Measurements from ENCODE around the gene SRRM4.
"Not testable (repeated sequence)": the region's sequence is repeated elsewhere in the genome, so short reads cannot be mapped to it uniquely, and the experiment has no call there.

Gene SRRM4

GRCh38 chr12:118986050-118986449 is 4.7 kb downstream of the SRRM4 start:
- Mint-ChIP-seq H3K4me1 (ENCODE audit: low read depth) (no peaks in the 10 kb centered on the region), H3K27me3 (peaks cover 22% of the 10 kb centered on the region), H3K36me3 (no peaks in the 10 kb centered on the region), H3K27ac (no peak overlapping the region), H3K4me3 (no peak overlapping the region), H3K9me3 (ENCODE audit: low read depth) (no peaks in the 10 kb centered on the region)

DNA sequence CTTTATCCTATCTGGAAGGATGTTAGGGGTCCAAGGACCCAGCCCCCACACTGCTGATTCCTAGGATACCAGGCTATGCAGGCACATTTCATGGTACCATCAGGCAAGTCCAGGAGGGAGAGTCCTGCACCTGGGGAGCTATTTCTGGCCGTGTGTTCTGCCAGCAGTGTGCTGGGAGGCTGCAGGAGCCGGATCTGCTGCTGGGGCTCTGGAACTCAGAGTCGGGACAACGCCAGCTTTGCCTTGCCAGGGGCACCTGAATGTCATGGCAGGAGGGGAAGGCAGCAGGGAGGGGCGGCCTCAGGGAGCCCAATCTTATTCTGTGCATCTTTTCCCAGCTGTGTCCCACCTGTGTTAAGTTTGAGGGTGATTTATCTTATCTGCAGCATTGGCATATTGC is 17.8 kb downstream of the SRRM4 start:
- H3K36me3 Mint-ChIP-seq: no peaks in the 10 kb centered on the region
- peaks cover 8% of the 10 kb centered on the region for H3K27me3 Mint-ChIP-seq
- H3K4me3 Mint-ChIP-seq: no peak overlapping the region
- H3K27ac Mint-ChIP-seq: no peak overlapping the region
- H3K9me3 Mint-ChIP-seq (ENCODE audit: low read depth): no peaks in the 10 kb centered on the region
- H3K4me1 Mint-ChIP-seq (ENCODE audit: low read depth): no peaks in the 10 kb centered on the region

DNA sequence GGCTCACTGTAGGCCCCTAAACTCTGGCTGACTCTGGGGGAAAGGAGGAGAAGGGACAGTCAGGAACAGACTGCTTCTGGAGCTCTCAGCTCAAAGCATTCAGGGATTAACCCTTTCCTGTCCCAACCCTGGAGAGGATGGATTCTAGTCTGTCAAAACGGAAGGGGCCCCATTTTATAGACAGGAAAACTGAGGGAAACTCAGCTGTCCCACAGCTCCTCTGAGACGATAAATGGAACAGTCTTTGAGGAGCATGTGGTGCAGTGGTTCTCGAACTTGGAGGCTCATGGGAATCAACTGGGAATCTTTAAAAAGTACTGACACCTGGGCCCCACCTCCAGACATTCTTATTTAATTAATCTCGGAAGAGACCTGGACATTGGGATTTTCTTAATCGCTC is 23.7 kb downstream of the SRRM4 start:
- Mint-ChIP-seq H3K4me1 (ENCODE audit: low read depth) (no peaks in the 10 kb centered on the region), H3K36me3 (no peaks in the 10 kb centered on the region), H3K9me3 (ENCODE audit: low read depth) (no peaks in the 10 kb centered on the region), H3K27me3 (peaks cover 25% of the 10 kb centered on the region), H3K27ac (no peak overlapping the region), H3K4me3 (no peak overlapping the region)

DNA sequence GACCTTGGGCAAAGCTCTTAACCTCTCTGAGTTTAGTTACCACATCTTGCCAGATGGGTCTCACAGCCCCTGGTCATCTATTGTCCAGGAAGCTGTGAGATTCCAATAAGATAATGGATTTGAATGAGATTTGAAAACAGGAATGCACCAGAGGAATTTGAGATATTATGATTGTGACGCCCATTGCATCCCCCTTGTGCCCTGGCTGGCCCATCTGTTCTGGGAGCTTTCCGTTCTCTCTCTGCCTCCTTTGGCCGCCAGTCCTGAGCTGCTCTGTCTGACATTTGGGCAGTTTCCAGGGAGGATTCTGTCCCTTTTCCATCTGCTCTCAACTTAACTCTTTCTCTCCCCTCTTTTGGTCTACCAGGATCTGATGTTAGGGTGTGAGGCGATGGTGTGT is 24.6 kb downstream of the SRRM4 start:
- Mint-ChIP-seq H3K4me1 (ENCODE audit: low read depth) (no peaks in the 10 kb centered on the region), H3K4me3 (no peak overlapping the region), H3K27ac (no peak overlapping the region), H3K36me3 (no peaks in the 10 kb centered on the region), H3K9me3 (ENCODE audit: low read depth) (peaks cover under 1% of the 10 kb centered on the region), H3K27me3 (peaks cover 25% of the 10 kb centered on the region)

DNA sequence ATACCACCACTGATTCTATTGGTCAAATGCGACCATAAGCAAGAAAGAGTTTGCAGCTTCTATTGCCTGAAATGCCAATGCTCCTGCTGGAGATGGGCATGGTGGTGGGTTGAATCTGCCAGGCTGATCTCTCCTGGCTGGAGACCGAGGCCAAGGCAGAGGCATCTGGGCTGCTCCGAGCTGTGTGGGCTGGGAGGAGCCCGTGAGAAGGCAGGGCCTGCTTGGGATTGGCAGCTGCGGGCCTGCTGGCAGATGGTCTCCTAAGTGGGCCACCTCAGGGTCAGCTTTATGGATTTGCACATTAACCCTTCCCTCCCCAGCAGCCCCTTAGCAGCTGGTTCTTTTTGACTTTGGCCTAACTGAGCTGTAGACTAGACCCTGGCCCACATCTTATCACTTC is 25.4 kb downstream of the SRRM4 start:
- no peak overlapping the region for H3K27ac Mint-ChIP-seq
- H3K4me3 Mint-ChIP-seq: no peak overlapping the region
- peaks cover 27% of the 10 kb centered on the region for H3K27me3 Mint-ChIP-seq
- H3K9me3 Mint-ChIP-seq (ENCODE audit: low read depth): peaks cover 4% of the 10 kb centered on the region
- no peaks in the 10 kb centered on the region for H3K36me3 Mint-ChIP-seq
- H3K4me1 Mint-ChIP-seq (ENCODE audit: low read depth): no peaks in the 10 kb centered on the region

- H3K4me1 Mint-ChIP-seq (ENCODE audit: low read depth); H3K4me3 Mint-ChIP-seq; H3K36me3 Mint-ChIP-seq; H3K27ac Mint-ChIP-seq: not testable (repeated sequence)
- H3K27me3 Mint-ChIP-seq: peaks cover 28% of the 10 kb centered on the region
- H3K9me3 Mint-ChIP-seq (ENCODE audit: low read depth): peaks cover 15% of the 10 kb centered on the region
Measured at GRCh38 chr12:119008273-119008672, 26.9 kb downstream of the SRRM4 start.

DNA sequence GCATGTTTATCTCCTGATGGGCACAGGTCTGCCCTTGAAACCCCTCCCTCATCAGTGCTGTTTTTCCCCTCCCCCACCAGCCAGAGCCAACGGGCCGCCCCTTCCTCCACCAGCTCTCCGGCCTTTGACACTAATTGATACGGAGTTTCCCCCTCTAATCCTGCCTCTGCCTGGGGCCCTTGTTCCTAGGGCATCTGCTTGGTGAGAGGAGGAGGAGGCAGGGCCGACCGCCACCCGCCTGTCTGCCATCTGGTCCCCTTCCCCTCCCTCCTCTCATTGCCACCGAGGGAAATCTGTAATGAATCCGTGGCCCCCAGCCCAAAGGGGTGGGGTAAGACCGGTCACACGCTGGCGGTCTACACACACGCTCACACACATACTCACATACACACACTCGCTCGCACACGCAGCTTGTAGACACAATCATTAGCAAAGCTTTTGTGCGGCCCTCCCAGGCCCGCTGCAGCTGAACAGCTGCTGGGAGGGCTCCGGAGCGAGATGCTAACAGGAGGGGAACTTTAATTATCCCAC is 27.4 kb downstream of the SRRM4 start:
- H3K27ac Mint-ChIP-seq: no peak overlapping the region
- peaks cover 28% of the 10 kb centered on the region for H3K27me3 Mint-ChIP-seq
- no peaks in the 10 kb centered on the region for H3K4me1 Mint-ChIP-seq (ENCODE audit: low read depth)
- H3K9me3 Mint-ChIP-seq (ENCODE audit: low read depth): peaks cover 15% of the 10 kb centered on the region
- no peak overlapping the region for H3K4me3 Mint-ChIP-seq
- no peaks in the 10 kb centered on the region for H3K36me3 Mint-ChIP-seq

- Mint-ChIP-seq H3K4me3 (no peak overlapping the region), H3K36me3 (no peaks in the 10 kb centered on the region), H3K9me3 (ENCODE audit: low read depth) (peaks cover 15% of the 10 kb centered on the region), H3K4me1 (ENCODE audit: low read depth) (no peaks in the 10 kb centered on the region), H3K27ac (no peak overlapping the region), H3K27me3 (peaks cover 27% of the 10 kb centered on the region)
Measured at GRCh38 chr12:119011231-119011630, 29.9 kb downstream of the SRRM4 start.

DNA sequence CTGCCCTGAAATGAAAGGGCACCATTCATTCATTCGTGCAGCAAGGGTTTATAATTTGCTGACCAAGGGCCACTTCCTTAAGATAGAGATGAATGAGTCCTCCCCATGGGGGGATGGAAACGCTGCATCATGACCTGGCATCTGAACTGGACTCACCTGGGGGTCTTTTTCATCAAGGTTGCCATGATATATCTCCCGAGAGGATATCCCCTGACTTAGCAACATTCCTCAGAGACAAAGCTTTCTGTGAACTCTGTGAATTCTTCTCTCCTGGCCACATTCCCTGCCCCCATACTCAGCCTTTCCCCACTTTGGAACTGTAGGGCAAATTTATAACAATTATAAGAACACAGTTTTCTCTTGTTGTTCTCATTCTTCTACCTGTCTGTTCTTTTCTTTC is 30.8 kb downstream of the SRRM4 start:
- no peaks in the 10 kb centered on the region for H3K4me1 Mint-ChIP-seq (ENCODE audit: low read depth)
- H3K27me3 Mint-ChIP-seq: peaks cover 28% of the 10 kb centered on the region
- no peak overlapping the region for H3K27ac Mint-ChIP-seq
- H3K36me3 Mint-ChIP-seq: no peaks in the 10 kb centered on the region
- peaks cover 15% of the 10 kb centered on the region for H3K9me3 Mint-ChIP-seq (ENCODE audit: low read depth)
- no peak overlapping the region for H3K4me3 Mint-ChIP-seq

- no peaks in the 10 kb centered on the region for H3K4me1 Mint-ChIP-seq (ENCODE audit: low read depth)
- H3K9me3 Mint-ChIP-seq (ENCODE audit: low read depth): peaks cover 15% of the 10 kb centered on the region
- H3K27ac Mint-ChIP-seq: no peak overlapping the region
- no peak overlapping the region for H3K4me3 Mint-ChIP-seq
- no peaks in the 10 kb centered on the region for H3K36me3 Mint-ChIP-seq
- H3K27me3 Mint-ChIP-seq: peaks cover 28% of the 10 kb centered on the region
Measured at GRCh38 chr12:119013023-119013422, 31.7 kb downstream of the SRRM4 start.

GRCh38 chr12:119014368-119014767 is 33.0 kb downstream of the SRRM4 start:
- H3K27me3 Mint-ChIP-seq: peaks cover 23% of the 10 kb centered on the region

GRCh38 chr12:119016715-119017114 is 35.4 kb downstream of the SRRM4 start:
- Mint-ChIP-seq H3K36me3 (no peaks in the 10 kb centered on the region), H3K9me3 (ENCODE audit: low read depth) (peaks cover 11% of the 10 kb centered on the region), H3K27ac (no peak overlapping the region), H3K4me1 (ENCODE audit: low read depth) (no peaks in the 10 kb centered on the region), H3K4me3 (no peak overlapping the region), H3K27me3 (peaks cover 20% of the 10 kb centered on the region)

More at GRCh38 chr12:119014368-119014767, 33.0 kb downstream of the SRRM4 start:
- Mint-ChIP-seq H3K27ac (no peak overlapping the region), H3K4me3 (no peak overlapping the region), H3K9me3 (ENCODE audit: low read depth) (peaks cover 15% of the 10 kb centered on the region), H3K36me3 (no peaks in the 10 kb centered on the region), H3K4me1 (ENCODE audit: low read depth) (no peaks in the 10 kb centered on the region)

GRCh38 chr12:119019166-119019565 is 37.8 kb downstream of the SRRM4 start:
- Mint-ChIP-seq H3K4me1 (ENCODE audit: low read depth) (no peaks in the 10 kb centered on the region), H3K27ac (no peak overlapping the region), H3K4me3 (no peak overlapping the region), H3K27me3 (peaks cover 16% of the 10 kb centered on the region), H3K36me3 (no peaks in the 10 kb centered on the region), H3K9me3 (ENCODE audit: low read depth) (peaks cover 5% of the 10 kb centered on the region)

- Mint-ChIP-seq H3K27ac (no peak overlapping the region), H3K27me3 (peaks cover 15% of the 10 kb centered on the region), H3K4me1 (ENCODE audit: low read depth) (no peaks in the 10 kb centered on the region), H3K4me3 (no peak overlapping the region), H3K36me3 (no peaks in the 10 kb centered on the region), H3K9me3 (ENCODE audit: low read depth) (peaks cover 5% of the 10 kb centered on the region)
Measured at GRCh38 chr12:119020406-119021360, 39.3 kb downstream of the SRRM4 start.

- no peaks in the 10 kb centered on the region for H3K36me3 Mint-ChIP-seq
- no peak overlapping the region for H3K27ac Mint-ChIP-seq
- H3K4me1 Mint-ChIP-seq (ENCODE audit: low read depth): no peaks in the 10 kb centered on the region
- peaks cover 5% of the 10 kb centered on the region for H3K27me3 Mint-ChIP-seq
- peaks cover 5% of the 10 kb centered on the region for H3K9me3 Mint-ChIP-seq (ENCODE audit: low read depth)
- H3K4me3 Mint-ChIP-seq: no peak overlapping the region
Measured at GRCh38 chr12:119024356-119024755, 43.0 kb downstream of the SRRM4 start.

Measured in activated naive CD8-positive, alpha-beta T cell (primary cell).